GM18858 (cell line): ENCODE data around the gene PRKCB.

Experiments used
- ATAC-seq: cut with Tn5 transposase; IDR thresholded peaks from one replicate; pipeline ENCODE4 v1.9.1; 2021; ENCODE audit not compliant: unreplicated experiment

Gene PRKCB

DNA sequence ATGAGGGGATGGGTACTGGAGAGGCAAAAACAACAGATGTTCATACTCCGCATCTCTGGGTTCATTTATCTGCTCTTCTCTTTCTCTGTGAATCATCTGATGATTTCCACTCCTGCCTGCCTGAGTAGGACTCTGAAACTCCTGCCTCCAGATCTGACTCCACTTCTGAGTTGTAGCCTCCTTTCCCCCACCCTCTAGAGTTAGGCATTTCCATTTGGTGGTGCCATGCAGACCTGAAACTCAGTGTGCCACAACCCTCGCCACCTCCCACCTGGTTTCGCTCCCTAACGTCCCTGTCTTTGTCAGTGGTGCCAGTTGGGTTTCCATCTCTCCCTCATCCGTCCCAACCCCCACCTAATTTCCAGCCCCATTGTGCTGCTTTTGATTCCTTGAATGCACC, 126.2 kb downstream of the PRKCB start:
- no peak for ATAC-seq

DNA sequence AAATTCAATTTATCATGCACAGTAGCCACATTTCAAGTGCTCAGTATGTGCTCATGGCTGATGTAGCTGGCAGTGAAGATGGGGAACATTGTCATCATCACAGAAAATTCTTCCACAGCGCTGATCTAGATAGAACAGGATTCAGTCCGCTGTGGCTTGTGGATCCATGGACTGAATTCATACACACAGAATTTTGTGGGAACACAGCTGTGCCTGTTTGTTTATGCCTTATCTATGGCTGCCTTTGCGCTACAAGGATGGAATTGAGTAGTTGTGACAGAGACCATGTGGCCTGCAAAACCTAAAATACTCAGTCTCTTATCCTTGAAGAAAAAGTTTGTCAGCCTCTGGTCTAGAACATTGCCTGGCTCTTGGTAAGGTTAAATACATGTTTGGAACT, 128.4 kb downstream of the PRKCB start:
- ATAC-seq = no peak

DNA sequence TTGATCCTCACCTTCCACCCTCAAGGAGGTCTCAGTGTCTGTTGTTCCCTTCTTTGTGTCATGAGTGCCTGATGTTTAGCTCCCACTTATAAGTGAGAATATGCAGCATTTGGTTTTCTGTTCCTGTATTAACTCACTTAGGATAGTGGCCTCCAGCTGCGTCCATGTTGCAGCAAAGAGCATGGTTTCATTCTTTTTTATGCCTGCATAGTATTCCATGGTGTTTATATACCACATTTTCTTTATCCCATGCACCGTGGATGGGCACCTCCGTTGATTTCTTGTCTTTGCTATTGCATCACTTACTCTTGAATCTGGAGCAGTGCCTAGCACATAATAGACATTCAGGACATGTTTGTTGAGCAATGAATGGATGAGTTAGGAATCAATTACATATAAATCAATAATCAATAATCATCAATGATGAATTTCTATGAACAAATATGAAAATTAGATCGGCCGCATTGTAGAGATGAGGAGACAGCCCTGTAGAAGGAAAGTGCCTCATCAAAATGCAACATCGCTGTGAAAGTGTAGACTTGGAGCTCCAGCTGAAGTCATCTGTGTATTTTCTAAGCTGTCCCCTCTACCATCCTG, 129.5 kb downstream of the PRKCB start:
- ATAC-seq = no peak

DNA sequence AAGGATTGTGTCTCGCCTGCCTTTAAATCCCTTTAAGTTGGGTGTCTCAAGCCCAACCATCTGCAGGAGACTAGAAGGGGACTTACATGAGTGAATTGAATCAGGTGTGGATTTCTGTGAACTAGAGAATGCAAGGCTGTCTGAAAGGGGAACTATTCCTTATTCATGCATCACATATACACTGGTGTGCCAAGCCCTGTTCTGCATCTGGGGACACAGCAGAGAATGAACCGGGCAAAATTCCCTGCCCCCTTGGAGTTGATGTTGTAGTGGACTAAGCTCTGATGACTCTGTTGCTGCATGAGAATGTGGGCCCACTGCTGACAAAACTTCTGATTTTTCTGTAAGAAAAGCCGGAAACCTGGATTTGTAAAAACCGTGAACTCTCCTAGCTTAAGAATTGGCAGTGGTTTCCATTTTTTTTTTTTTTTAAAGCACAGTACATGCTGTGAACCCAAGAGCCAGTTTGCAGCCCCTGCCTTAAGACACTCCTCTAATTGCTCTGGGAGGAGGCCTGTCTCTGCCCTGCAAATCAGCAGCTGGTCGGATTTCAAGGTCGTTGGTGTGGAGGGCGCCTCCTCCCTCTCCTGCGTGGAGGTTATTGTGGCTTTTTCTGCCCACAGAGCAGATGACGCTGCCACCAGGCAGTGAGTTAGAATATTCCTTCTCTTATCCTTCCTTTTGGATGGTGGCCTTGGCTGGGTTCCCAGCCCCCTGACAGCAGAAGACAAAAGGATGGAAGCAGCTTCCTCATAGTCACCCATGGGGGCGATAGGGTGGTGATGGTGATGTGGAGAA, 131.0 kb downstream of the PRKCB start:
- ATAC-seq = no peak

DNA sequence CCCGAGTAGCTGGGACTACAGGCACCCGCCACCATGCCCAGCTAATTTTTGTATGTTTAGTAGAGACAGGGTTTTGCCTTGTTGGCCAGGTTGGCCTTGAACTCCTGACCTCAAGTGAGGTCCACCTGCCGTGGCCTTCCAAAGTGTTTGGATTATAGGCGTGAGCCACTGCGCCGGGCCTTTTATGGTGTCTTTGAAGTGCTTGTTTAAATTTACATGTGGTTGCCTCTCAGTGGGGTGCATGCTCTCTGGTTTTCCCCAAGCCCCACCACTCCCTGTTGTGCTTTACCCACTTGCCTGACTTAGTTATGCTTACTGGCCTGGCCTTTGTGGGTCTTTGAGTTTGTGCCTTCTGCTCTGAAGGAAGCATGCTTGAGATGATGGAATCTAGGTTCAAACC, 132.0 kb downstream of the PRKCB start:
- ATAC-seq = no peak

DNA sequence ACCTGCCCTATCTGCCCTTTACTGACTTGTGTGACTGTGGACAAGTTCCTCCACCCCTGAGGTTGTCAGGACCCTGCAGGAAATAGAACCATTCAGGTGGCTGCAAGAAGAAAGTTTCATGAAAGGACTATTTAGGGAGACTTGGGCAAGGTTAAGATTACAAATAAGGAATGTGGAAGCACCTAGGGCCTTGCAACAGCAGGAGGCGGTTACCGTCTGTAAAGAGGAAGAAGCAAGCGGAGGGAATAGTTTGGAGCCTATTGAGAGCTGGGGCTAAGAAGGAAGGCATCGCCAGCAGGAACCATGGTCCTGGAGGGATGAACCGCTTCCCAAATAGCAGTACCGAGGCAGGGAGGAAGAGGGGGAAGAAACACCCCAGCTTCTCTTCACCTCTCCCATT, 132.4 kb downstream of the PRKCB start:
- no peak for ATAC-seq

DNA sequence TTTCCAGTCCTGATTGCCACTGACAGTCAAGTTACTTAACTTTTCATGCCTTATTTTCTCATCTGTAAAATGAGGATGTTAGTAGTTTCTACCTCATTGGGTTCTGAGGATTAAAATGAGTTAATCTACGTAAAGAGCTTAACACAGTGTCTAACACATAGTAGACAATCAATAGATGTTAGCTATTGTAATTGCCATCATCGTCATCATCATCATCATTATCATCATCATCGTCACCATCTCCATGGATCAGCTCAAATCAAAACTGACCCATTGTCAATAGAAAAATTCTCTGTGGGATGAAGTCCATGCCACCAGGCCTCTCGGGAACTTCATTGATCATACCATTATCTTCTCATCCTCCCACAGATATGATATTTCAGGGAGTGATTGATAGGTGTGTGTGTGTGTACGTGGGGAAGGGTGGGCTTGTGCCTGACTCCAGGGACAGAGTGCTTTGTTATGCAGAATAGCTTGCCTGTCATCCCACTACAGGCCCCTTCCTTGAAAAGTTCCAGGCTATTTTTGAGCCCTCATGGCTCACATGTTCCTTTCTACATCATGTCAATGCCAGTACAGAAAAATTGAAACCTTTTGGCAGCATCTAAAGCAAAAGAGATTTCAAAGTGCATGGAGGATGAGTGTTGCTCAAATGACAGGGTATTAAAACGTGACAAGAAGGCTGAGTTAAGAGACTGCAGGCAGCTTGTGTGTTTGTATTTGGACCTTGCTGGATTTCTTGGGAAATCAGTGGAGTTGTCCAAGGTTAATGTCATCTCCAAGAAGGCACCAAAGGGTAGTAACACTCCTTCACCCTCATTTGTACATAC, 133.9 kb downstream of the PRKCB start:
- no peak for ATAC-seq

DNA sequence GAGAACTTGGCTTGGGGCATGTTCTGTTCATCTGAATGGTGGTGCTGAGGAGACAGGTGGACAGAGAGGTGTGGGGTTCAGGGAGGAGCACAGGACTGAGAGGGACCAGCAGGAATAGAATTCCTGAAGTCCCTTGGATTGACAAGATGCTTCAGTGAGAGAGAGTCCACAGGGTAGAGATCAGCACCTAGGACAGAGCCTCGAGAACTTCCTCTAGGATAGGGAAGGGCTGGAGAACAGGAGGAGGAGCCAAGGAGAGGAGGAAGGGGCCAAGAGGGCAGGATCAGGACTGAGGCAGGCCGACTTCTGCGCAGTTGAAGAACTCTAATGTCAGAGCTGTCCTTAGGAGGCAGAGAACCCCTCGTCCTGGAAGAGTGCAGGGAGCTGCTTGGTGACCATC, 138.4 kb downstream of the PRKCB start:
- ATAC-seq = no peak

DNA sequence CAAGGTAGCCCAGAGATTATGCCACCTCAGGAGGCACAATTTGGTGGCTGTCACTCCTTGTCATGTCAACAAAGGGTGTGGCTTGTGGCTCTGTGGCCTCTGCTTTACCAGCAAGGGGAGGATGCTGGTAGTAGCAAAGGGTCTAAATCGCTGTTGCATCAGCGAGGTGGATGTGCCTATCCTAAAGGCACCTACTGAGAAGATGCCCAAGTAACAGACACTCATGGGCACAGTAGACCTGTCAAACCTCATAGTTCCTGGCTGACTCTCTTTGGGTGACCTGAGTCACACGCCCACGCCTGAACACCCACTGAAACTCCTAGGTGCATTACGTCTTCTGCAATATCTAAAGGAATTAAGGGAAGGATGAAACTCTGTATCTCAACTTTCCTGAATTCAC, 139.5 kb downstream of the PRKCB start:
- no peak for ATAC-seq

DNA sequence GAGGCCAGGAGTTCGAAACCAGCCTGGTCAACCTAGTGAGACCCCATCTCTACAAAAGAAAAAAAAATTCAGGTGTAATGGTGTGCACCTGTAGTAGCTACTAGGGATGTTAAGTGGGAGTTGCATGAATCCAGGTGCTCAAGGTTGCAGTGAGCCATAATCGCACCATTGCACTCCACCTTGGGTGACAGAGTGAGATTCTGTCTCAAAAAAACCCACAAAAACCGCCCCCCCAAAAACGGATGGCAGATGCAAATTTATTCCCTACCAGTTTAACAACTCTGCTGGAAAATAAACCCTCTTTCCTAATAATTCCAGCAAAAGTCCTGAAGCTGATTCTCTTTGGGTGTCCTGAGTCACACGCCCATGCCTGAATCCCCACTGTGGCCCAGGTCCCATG, 140.3 kb downstream of the PRKCB start:
- ATAC-seq = no peak

DNA sequence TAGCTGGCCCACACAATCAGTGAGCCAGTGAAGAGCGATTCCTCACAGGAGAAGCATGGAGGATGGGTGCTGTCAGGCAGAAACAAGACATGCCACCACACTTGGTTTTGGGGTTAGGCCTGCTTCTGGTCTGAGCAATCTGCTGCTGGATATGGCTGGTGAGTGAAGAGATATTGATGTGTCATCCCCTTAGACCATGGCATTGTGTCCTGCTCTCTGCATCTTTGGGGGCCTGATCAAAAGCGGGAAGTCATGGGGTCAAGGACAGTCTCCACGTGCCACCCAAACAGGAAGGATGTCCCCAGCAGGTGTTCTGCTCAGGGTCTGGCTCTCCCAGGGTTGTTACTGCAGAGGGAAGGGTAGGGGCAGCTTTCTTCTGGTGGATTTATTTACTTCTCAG, 140.7 kb downstream of the PRKCB start:
- ATAC-seq = no peak

DNA sequence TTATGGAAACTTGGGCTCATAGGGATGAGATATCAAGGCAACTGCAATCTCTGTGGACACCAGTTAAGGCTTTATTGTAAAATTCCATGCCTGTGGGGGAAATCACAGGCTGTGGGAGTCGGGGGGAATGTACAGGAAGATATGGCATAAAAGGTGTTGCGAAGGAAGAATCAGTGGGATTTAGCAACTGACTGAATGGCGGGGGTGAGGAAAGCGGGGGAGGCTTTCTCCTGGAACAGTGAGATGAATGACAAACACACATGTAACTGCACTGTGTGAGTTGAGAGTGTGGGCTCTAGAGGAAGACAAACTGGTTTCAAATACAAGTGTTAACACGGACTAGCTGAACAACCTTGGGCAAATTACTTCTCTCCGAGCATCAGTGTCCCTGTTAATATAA, 143.7 kb downstream of the PRKCB start:
- no peak for ATAC-seq

DNA sequence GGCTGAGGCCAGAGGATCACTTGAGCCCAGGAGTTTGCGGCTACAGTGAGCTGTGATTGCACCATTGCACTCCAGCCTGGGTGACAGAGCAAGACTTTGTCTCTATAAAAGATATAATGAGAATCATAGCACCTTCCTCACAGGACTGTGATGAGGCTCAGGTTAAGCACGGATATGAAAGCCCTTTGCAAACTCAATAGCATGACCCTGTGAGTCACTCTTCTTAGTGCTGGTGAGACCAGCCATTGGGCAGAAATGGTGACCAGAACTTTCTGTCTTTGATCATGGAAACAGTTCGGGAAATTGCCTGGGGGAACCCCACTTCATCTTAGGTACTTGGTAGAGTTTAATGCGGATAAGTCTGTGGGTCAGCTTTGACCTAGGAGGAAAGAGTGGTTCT, 144.2 kb downstream of the PRKCB start:
- ATAC-seq = no peak

DNA sequence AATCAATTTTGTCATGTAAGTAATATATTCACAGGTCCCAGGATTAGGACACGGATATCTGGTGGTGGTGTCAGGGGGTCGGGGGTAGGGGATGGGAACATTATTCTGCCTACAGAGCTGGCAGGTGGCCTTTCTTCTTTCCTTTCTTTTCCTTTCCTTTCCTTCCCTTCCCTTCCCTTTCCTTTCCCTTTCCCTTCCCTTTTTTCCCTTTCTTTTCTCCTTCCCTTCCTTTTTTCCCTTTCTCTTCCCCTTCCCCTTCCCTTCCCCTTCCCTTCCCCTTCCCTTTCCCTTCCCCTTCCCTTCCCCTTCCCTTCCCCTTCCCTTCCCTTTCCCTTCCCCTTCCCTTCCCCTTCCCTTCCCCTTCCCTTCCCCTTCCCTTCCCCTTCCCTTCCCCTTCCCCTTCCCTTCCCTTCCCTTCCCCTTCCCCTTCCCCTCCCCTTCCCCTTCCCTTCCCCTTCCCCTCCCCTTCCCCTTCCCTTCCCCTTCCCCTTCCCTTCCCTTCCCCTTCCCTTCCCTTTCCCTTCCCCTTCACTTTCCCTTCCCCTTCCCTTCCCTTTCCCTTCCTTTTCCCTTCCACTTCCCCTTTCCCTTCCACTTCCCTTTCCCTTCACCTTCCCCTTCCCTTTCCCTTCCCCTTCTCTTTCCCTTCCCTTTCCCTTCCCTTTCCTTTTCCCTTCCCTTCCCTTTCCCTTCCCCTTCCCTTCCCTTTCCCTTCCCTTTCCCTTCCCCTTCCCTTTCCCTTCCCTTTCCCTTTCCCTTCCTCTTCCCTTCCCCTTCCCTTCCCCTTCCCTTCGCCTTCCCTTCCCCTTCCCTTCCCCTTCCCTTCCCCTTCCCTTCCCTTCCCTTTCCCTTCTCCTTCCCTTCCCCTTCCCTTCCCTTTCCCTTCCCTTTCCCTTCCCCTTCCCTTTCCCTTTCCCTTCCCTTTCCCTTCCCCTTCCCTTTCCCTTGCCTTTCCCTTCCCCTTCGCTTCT, 145.9 kb downstream of the PRKCB start:
- ATAC-seq = no peak

DNA sequence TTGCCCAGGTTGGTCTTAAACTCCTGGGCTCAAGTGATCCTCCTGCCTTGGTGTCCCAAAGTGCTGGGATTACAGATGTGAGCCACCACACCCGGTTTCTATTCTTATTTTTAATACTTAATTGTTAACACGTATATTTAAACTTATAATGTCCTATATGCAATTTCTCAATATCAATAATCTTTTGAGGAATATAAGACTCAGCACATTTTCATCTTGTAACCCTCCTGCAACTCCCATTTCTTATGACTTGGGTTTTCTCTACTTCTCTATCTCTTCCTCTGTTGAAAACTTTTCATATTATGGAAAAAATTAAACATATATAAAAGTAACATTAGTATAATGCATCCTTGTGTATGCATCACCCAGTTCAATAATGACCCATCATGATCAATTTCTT, 150.7 kb downstream of the PRKCB start:
- ATAC-seq = no peak

DNA sequence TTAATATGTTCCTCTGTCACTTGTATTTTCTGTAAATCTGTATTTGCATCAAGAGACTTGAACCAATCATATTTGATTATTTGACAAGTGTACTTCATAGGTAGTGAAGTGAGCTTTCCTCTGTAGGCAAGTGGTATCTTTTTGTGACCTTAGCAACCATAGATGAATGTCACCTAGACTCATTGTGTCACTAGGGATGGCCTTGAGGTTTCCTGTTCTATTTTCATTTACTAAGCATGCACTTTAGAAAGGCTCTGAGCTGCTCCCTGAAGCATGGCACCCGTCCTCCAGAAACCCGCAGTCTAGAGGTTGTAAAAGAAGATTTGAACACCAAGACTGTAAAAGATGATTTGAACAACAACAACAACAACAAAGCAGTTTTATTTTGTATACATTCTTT, 151.7 kb downstream of the PRKCB start:
- peak; percentile 97 for ATAC-seq

DNA sequence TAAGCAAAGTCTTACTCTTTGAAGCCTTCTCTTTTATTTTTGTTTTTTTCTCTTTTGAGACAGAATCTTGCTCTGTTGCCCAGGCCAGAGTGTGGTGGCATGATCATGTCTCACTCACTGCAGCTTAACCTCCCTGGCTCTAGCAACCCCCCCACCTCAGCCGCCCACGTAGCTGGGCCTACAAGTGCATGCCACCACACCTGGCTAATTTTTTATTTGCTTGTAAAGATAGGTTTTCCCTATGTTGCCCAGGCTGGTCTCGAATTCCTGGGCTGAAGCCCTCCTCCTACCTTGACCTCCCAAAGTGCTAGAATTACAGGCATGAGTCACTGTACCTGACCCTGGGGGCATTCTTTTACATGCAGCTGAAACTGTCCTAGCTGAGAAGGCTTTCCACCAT, 154.7 kb downstream of the PRKCB start:
- no peak for ATAC-seq

DNA sequence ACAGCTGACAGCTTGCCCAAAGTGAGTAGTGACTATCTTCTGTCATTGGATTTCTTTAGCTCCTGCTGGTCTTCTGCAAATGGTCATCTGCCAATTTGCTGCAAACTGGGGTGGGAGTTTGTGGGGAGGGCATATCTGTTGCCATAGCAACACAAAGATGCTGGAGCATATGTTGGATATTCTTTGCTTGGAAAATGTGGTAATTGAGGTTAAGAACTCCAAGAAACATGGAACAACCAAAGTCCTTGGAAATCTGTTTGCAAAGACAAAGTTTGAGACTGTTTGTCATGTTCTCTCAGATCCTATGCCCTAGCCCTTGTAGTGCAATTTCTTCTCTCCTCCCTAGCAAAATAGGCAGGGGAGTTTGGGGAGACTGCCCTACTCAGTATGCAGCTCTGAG, 155.3 kb downstream of the PRKCB start:
- no peak for ATAC-seq

DNA sequence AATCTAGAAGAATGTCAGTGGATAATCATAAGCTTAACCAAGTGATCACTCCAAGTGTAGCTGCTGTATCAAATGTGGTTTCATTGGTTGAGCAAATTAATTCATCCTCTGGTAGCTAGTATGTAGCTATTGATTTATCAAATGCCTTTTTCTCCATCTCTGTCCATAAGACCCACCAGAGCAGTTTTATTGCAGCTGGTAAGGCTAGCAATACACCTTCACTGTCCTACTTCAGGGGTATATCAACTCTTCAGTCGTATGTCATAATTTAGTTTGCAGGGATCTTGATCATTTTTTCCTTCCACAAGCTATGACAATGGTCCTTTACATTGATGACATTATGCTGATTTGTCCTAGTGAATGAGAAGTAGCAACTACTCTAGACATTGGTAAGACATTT, 158.8 kb downstream of the PRKCB start:
- ATAC-seq = no peak

DNA sequence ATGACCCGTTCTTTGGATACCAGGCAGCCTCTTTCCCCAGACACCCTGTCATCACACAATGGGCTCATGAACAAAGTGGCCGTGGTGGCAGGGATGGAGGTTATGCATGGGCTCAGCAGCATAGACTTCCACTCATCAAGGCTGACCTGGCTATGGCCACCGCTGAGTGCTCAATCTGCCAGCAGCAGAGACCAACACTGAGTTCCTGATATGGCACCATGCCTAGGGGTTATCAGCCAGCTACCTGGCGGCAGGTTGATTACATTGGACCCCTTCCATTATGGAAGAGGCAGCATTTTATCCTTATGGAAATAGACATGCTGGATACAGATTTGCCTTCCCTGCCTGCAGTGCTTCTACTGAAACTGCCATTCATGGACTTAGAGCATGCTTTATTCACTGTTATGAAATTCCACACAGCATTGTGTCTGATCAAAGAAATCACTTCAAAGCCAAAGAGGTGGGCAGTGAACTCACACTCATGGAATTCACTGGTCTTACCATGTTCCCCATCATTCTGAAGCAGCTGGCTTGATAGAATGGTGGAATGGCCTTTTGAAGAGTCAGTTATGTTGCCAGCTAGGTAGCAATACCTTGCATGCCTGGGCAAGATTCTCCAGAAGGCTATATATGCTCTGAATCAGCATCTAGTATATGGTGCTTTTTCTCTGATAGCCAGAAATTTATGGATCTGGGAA, 160.6 kb downstream of the PRKCB start:
- no peak for ATAC-seq
